Brain microvascular endothelial cell (primary cell): ENCODE data around the gene DYTN.

Experiments used
- DNase-seq: peaks from one replicate; pipeline ENCODE4 v3.0.0-alpha.2; 2020
- H3K27ac ChIP-seq: fragments of 250-450 bp; sonication (Bioruptor Pico); 2 replicates; pipeline ENCODE4 v1.5.1; 2020; ENCODE audit warnings: mild to moderate bottlenecking, moderate library complexity
- H3K27me3 ChIP-seq: fragments of 250-450 bp; sonication (Bioruptor Pico); replicated peaks from 2 replicates; pipeline ENCODE4 v1.5.1; 2020; ENCODE audit warnings: mild to moderate bottlenecking
- H3K36me3 ChIP-seq: fragments of 250-450 bp; sonication (Bioruptor Pico); replicated peaks from 2 replicates; pipeline ENCODE4 v1.5.1; 2020; ENCODE audit warnings: mild to moderate bottlenecking
- H3K4me3 ChIP-seq: 2 replicates; pipeline ENCODE4 v1.5.1; 2011; ENCODE audit warnings: low read depth, mild to moderate bottlenecking, control low read depth, low read length, moderate library complexity
- CTCF ChIP-seq: IDR thresholded peaks from 2 replicates; pipeline ENCODE4 v1.5.1; 2011; ENCODE audit warnings: low read depth, mild to moderate bottlenecking, moderate library complexity, low read length, control low read depth, inconsistent platforms; ENCODE audit errors: missing control alignments
- in situ Hi-C: cut with HindIII; loops from 2 replicates; pipeline ENCODE4 v1.10.0; 2017; ENCODE audit warnings: low sequenced_read_pairs, low pct_ligation_motif_present

DYTN gene

GRCh38 chr2:206670531-206671319, 47.5 kb downstream of the DYTN start:
- Histone ChIP-seq H3K27me3 (no peaks in the 10 kb centered on the region), H3K36me3 (no peaks in the 10 kb centered on the region), H3K4me3 (no peak overlapping the region), H3K27ac (no peak overlapping the region)
- in situ Hi-C loops = no loop called here
- no peak for DNase-seq
- no peak for TF ChIP-seq CTCF

GRCh38 chr2:206665251-206665650, 52.9 kb downstream of the DYTN start:
- DNase-seq = no peak
- H3K36me3 ChIP-seq = no peaks in the 10 kb centered on the region
- H3K27ac ChIP-seq = no peak overlapping the region
- no peaks in the 10 kb centered on the region for H3K27me3 ChIP-seq
- no peak overlapping the region for H3K4me3 ChIP-seq
- in situ Hi-C loops = no loop called here
- TF ChIP-seq CTCF = no peak

- H3K27me3 ChIP-seq = no peaks in the 10 kb centered on the region
- no peak for DNase-seq
- no peak for TF ChIP-seq CTCF
- H3K27ac ChIP-seq = no peak overlapping the region
- in situ Hi-C loops = no loop called here
- no peaks in the 10 kb centered on the region for H3K36me3 ChIP-seq
- H3K4me3 ChIP-seq = no peak overlapping the region
These were observed 61.1 kb downstream of the DYTN start for GRCh38 chr2:206657087-206657486.

GRCh38 chr2:206647985-206648384, 70.2 kb downstream of the DYTN start:
- no peak for DNase-seq
- no peak for TF ChIP-seq CTCF
- in situ Hi-C loops = no loop called here
- H3K27ac ChIP-seq = no peak overlapping the region
- H3K27me3 ChIP-seq = no peaks in the 10 kb centered on the region
- H3K4me3 ChIP-seq = no peak overlapping the region
- H3K36me3 ChIP-seq = no peaks in the 10 kb centered on the region

- Histone ChIP-seq H3K4me3 (no peak within 1 kb of the TSS), H3K27me3 (peaks cover 17% of the 10 kb centered on the region), H3K36me3 (no peaks in the 10 kb centered on the region), H3K27ac (no peak within 1 kb of the TSS)
- in situ Hi-C loops = no loop called here
- no peak for TF ChIP-seq CTCF
- peak; percentile 50 for DNase-seq
These were observed 75.8 kb downstream of the DYTN start, which contains the start of gene FAM237A for GRCh38 chr2:206642075-206643025. Gene FAM237A (plus strand): TSS chr2:206642487. CDS start chr2:206644237, 1,750 bp downstream.
